NCI-H510A treated with DMSO at 0.1 percent for 48 hours (cell line): ENCODE data around the gene TRIM39.
"Not testable (repeated sequence)": the region's sequence is repeated elsewhere in the genome, so short reads cannot be mapped to it uniquely, and the experiment has no call there.

Experiments
- DNase-seq: peaks from one replicate; lab custom pipeline; 2025; lab: John Stamatoyannopoulos, UW

The TRIM39 gene

DNA sequence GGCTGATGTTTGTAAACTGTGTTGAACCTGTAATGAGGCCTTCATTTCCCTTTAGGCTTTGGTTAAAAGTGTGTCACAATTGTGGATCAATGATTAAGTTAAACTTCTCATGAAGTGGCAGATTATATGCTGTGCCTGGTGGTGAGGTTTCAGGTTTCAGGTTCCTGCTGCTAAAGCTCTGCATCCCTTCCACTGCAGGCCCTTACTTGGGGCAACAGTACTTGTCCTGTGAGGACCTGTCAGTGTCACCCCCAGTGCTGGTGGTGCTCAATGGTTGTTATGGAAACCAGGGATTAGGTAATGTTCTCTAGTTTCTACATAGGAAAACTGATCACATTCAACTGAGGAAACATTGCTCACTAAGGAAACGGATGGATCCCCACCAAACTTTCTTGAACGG, 36.7 kb downstream of the TRIM39 start:
- no peak for DNase-seq

DNA sequence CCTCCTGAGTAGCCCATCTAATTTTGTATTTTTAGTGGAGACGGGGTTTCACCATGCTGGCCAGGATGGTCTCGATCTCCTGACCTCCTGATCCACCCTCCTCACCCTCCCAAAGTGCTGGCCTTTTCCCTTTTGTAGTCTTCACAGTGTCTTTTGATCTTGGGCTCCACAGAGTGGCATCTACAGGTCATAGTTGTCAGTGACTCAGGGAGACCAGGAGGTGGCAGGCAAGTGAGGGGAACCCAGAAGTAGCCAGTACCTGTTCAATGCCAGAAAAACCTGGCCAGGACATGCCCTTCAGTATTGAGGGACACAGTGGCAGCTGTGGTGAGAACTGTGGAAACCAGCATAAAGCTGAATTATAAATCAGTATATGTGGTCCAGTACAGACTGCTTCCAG, 37.9 kb downstream of the TRIM39 start:
- no peak for DNase-seq

- DNase-seq = not testable (repeated sequence)
Measured at GRCh38 chr6:30369280-30369679, 42.6 kb downstream of the TRIM39 start.

DNA sequence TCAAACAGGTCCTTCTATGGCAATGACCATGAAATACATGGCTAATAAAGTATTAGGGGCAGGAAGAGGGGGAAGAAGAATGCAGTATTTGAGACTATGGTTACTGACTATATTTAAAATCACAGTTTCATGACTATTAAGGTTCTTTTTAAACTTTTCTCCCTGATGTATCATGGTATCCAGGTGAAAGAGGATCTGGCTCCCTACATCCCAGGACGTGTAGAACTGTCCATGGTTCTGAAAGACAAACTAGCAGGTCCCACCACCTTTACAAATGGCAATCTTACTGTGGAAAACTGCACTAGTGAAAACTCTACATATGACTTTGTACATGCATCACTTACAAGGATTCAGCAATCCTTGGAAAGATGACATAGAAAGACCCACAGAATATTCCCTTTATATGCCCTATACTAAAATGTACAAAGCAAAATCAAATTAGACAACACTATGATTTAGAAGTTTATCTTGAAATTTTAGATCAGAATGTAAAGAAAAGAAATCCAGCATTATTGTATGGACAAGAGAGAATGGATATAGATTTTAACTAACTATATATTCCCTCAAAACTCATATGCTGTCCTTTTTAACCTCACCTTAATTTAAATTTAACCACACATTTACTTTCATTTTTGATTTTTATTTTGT, 51.7 kb downstream of the TRIM39 start:
- DNase-seq = no peak

GRCh38 chr6:30380464-30380863, 53.7 kb downstream of the TRIM39 start:
- no peak for DNase-seq

- DNase-seq = no peak
Measured at GRCh38 chr6:30386166-30386565, 59.4 kb downstream of the TRIM39 start.

GRCh38 chr6:30391240-30391639, 64.5 kb downstream of the TRIM39 start:
- DNase-seq = no peak
